Omental fat pad (tissue), 4 donors: ENCODE data around the gene PLCE1. TPM values are rescaled to one million over a fixed set of nuclear protein-coding genes. Genes with fewer than 3 reads are reported as not detected.

ENCODE experiments used
- ATAC-seq: fragments of 150-250 bp; one replicate; pipeline ENCODE4 v1.9.1; 2016; ENCODE audit warnings: mild to moderate bottlenecking, moderate library complexity; ENCODE audit not compliant: low FRiP score
- DNase-seq: peaks from one replicate; pipeline ENCODE4 v3.0.0-alpha.2; 2019; ENCODE audit warnings: low spot score
- CTCF ChIP-seq, 3 donors: fragments of 450-650 bp; IDR thresholded peaks; one replicate each; pipeline ENCODE4 v1.5.1; 2016 to 2017; ENCODE audit warnings: antibody characterized with exemption in 3 of 3, mild to moderate bottlenecking in 3 of 3, moderate library complexity in 2 of 3
- total RNA-seq, 4 donors: library from RNA; depleted of rRNA; stranded (reverse); fragments of >200 nt; gene quantifications; one replicate each; pipeline ENCODE4 v1.1.0, GENCODE V29; 2016

Gene PLCE1
- total RNA-seq, 4 donors from 2014 or later = 5.8 to 12.8 (median 7.7) TPM

GRCh38 chr10:94008526-94008925 lies 14.8 kb downstream of the PLCE1 start:
- ATAC-seq (no peak), DNase-seq (no peak)
- no peak for TF ChIP-seq CTCF (IDR thresholded peaks at IDR 0.05)

GRCh38 chr10:94010116-94010515 lies 16.4 kb downstream of the PLCE1 start:
- DNase-seq = no peak
- ATAC-seq = no peak
- no peak for TF ChIP-seq CTCF (IDR thresholded peaks at IDR 0.05)

GRCh38 chr10:94010886-94011285 lies 17.2 kb downstream of the PLCE1 start:
- DNase-seq (no peak), ATAC-seq (no peak)
- no peak for TF ChIP-seq CTCF (IDR thresholded peaks at IDR 0.05)

- DNase-seq (no peak), ATAC-seq (no peak)
- TF ChIP-seq CTCF (IDR thresholded peaks at IDR 0.05) = no peak
Measured at GRCh38 chr10:94011296-94011695, 17.6 kb downstream of the PLCE1 start.

- no peak for TF ChIP-seq CTCF (IDR thresholded peaks at IDR 0.05)
- ATAC-seq (no peak), DNase-seq (no peak)
Measured at GRCh38 chr10:94012834-94013233, 19.1 kb downstream of the PLCE1 start.

GRCh38 chr10:94013331-94013760 lies 19.6 kb downstream of the PLCE1 start:
- TF ChIP-seq CTCF (IDR thresholded peaks at IDR 0.05) = no peak
- no peak for ATAC-seq
- no peak for DNase-seq

- TF ChIP-seq CTCF (IDR thresholded peaks at IDR 0.05) = no peak
- DNase-seq = no peak
- no peak for ATAC-seq
Measured at GRCh38 chr10:94014304-94014703, 20.6 kb downstream of the PLCE1 start.
